Panc1 (cell line): ENCODE measurements around the gene MED12L. TPM values are rescaled to one million over a fixed set of nuclear protein-coding genes. Genes with fewer than 3 reads are reported as not detected.

Source experiments
- ATAC-seq: fragments of 200-7000 bp; cut with Tn5 transposase; 2 replicates; pipeline ENCODE4 v1.9.1; 2020; ENCODE audit warnings: mild to moderate bottlenecking, moderate library complexity
- BruUV-seq: library from RNA; stranded (reverse); fragments of 400-500 nt; replicated peaks from 2 replicates; lab custom pipeline; 2021; lab: Mats Ljungman, UMichigan
- CTCF ChIA-PET: fragments of 300-600 bp; sonication (Branson Sonifier 250); formaldehyde crosslinking; loops from one replicate; lab custom pipeline; 2022; ENCODE audit warnings: antibody characterized with exemption; lab: Charles Lee
- POLR2A ChIA-PET: fragments of 300-600 bp; sonication (Branson Sonifier 250); formaldehyde crosslinking; loops from one replicate; lab custom pipeline; 2022; ENCODE audit warnings: antibody characterized with exemption; lab: Charles Lee
- DNase-seq: peaks from one replicate; pipeline ENCODE4 v3.0.0-alpha.2; 2010; ENCODE audit warnings: low read depth, low spot score
- H3K27ac ChIP-seq: 2 replicates; pipeline ENCODE4 v1.5.1; 2011; ENCODE audit warnings: mild to moderate bottlenecking, low read length, inconsistent platforms
- H3K27me3 ChIP-seq: fragments of 200-500 bp; sonication (Bioruptor generic); 2 replicates; pipeline ENCODE4 v1.6.0; 2014; ENCODE audit warnings: low read length, inconsistent platforms; ENCODE audit not compliant: control insufficient read depth, insufficient read depth
- H3K36me3 ChIP-seq: fragments of 200-500 bp; sonication (Bioruptor generic); 2 replicates; pipeline ENCODE4 v1.5.1; 2014; ENCODE audit warnings: inconsistent platforms, mild to moderate bottlenecking, low read length, moderate library complexity; ENCODE audit not compliant: control insufficient read depth, insufficient read depth
- H3K4me1 ChIP-seq: 2 replicates; pipeline ENCODE4 v1.5.1; 2011; ENCODE audit warnings: inconsistent platforms, mild to moderate bottlenecking, low read length, moderate library complexity; ENCODE audit not compliant: control insufficient read depth, insufficient read depth
- H3K4me3 ChIP-seq, 2 experiments: 2 replicates each; pipeline ENCODE4 v1.5.1; 2011 to 2012; ENCODE audit warnings: low read depth in 2 of 2, low read length in 2 of 2, mild to moderate bottlenecking in 2 of 2, inconsistent platforms in 1 of 2, moderate library complexity in 1 of 2
- H3K9me3 ChIP-seq: fragments of 200-500 bp; sonication (Bioruptor generic); 2 replicates; pipeline ENCODE4 v1.5.1; 2014; ENCODE audit warnings: low read depth, mild to moderate bottlenecking, inconsistent platforms, low read length, moderate library complexity; ENCODE audit not compliant: control insufficient read depth, insufficient read depth
- CTCF ChIP-seq: fragments of 450-650 bp; IDR thresholded peaks from 2 replicates; pipeline ENCODE4 v1.5.1; 2017; ENCODE audit warnings: mild to moderate bottlenecking
- POLR2AphosphoS5 ChIP-seq: IDR thresholded peaks from 2 replicates; pipeline ENCODE4 v1.6.1; 2012; ENCODE audit warnings: mild to moderate bottlenecking, low read depth, low read length, moderate library complexity
- REST ChIP-seq, 2 experiments: IDR thresholded peaks; 2 replicates each; pipeline ENCODE4 v1.6.1; 2011 to 2012; ENCODE audit warnings: low read depth in 2 of 2, control low read depth in 1 of 2, low read length in 1 of 2, mild to moderate bottlenecking in 1 of 2, moderate library complexity in 1 of 2; ENCODE audit not compliant: insufficient read depth in 1 of 2
- SIN3A ChIP-seq: IDR thresholded peaks from 2 replicates; pipeline ENCODE4 v1.6.1; 2012; ENCODE audit warnings: low read depth, mild to moderate bottlenecking, low read length, moderate library complexity, borderline replicate concordance; ENCODE audit not compliant: insufficient read depth
- TCF7L2 ChIP-seq: IDR thresholded peaks from 2 replicates; pipeline ENCODE4 v1.6.1; 2011; ENCODE audit warnings: mild to moderate bottlenecking, low read depth, low read length, inconsistent platforms
- in situ Hi-C: cut with HindIII; loops from 2 replicates; pipeline ENCODE4 v1.10.0; 2016; ENCODE audit warnings: low sequenced_read_pairs, low pct_unique_long_range_greater_than_20kb
- intact Hi-C: fragments of 100-400 bp; cut with micrococcal nuclease; formaldehyde crosslinking; loops from one replicate; pipeline ENCODE4 v1.10.0; 2022; ENCODE audit not compliant: unreplicated experiment
- total RNA-seq: library from RNA; stranded (reverse); gene quantifications from one replicate; pipeline ENCODE4 v1.2.1, GENCODE V29; 2021; ENCODE audit not compliant: unreplicated experiment

The MED12L gene
- total RNA-seq, 1 experiment from 2014 or later = 2.8 TPM

DNA sequence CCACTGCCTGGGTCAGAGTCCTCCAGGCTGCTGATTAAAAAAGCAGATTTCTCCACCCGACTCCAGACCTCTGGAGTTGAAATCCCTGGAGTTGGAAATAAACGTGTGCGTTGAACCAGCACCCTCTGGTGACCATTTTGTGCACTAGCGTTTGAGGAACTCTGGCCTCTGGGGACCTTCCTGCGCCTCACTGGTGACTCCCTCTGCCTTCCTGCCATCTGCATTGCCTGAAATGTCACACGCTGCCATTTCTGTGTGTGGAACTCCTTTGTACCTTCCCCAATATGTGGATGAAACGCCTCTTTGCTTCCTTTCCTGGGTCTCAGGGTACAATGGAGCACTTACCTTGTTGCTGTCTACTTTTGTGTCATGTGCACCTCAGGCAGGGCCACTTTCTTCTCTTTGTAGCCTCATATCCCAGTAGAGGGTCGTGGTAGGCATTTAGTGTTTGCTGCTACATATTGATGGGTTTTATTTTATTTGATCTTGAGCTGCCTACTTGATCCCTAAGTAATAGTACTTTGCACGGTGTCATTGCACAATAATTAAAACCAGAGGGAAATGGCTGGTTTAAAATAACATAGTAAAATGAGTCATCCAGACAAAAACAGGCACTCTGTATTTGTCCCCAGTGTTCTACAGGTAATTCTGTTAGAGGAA lies 60.7 kb downstream of the MED12L start:
- BruUV-seq = no TSS peak
- CTCF ChIA-PET = no interaction called here
- Histone ChIP-seq H3K4me3 (no peak overlapping the region), H3K9me3 (no peaks in the 10 kb centered on the region), H3K36me3 (no peaks in the 10 kb centered on the region), H3K27me3 (peaks cover 14% of the 10 kb centered on the region; the same call in 1 of the 2 replicates), H3K4me1 (peaks cover 7% of the 10 kb centered on the region; the same call in 1 of the 2 replicates), H3K27ac (no peak overlapping the region)
- in situ Hi-C loops (no loop called here), intact Hi-C loops (loop anchor here (1.0 to 10.0 kb wide), 6 partner anchors 79 to 611 kb away; no protein-coding TSS in a partner anchor)
- ATAC-seq = peak; percentile 97
- peak; percentile 96 for TF ChIP-seq CTCF
- TF ChIP-seq SIN3A = no peak
- no peak for TF ChIP-seq REST (IDR thresholded peaks at IDR 0.05; ENCODE audit: insufficient read depth in 1 of 2, low read depth in 2 of 2, low read length in 1 of 2)
- POLR2A ChIA-PET = no interaction called here
- DNase-seq = peak; percentile 75

- ChIA-PET POLR2A (no interaction called here), CTCF (no interaction called here)
- Histone ChIP-seq H3K27ac (no peak overlapping the region), H3K4me1 (peaks cover 7% of the 10 kb centered on the region; the same call in 1 of the 2 replicates), H3K4me3 (no peak overlapping the region), H3K36me3 (no peaks in the 10 kb centered on the region), H3K27me3 (peaks cover 13% of the 10 kb centered on the region; the same call in 1 of the 2 replicates), H3K9me3 (no peaks in the 10 kb centered on the region)
- BruUV-seq = no TSS peak
- in situ Hi-C loops = no loop called here
- intact Hi-C loops = loop anchor here (1.0 to 10.0 kb wide), 6 partner anchors 80 to 612 kb away; no protein-coding TSS in a partner anchor
- TF ChIP-seq SIN3A = no peak
- DNase-seq (no peak), ATAC-seq (peak; percentile 16; the same call in 1 of the 2 replicates)
These were observed 61.2 kb downstream of the MED12L start for GRCh38 chr3:151146731-151147091.

- intact Hi-C loops = loop anchor here (2.0 to 10.0 kb wide), 5 partner anchors 80 to 612 kb away; no protein-coding TSS in a partner anchor
- CTCF ChIA-PET = no interaction called here
These were observed 61.8 kb downstream of the MED12L start for GRCh38 chr3:151147299-151147698.

More at GRCh38 chr3:151147299-151147698, 61.8 kb downstream of the MED12L start:
- DNase-seq = no peak
- H3K27me3 ChIP-seq = peaks cover 8% of the 10 kb centered on the region; the same call in 1 of the 2 replicates
- no TSS peak for BruUV-seq
- no peaks in the 10 kb centered on the region for H3K9me3 ChIP-seq
- no peaks in the 10 kb centered on the region for H3K36me3 ChIP-seq
- peaks cover 7% of the 10 kb centered on the region; the same call in 1 of the 2 replicates for H3K4me1 ChIP-seq
- no peak overlapping the region for H3K4me3 ChIP-seq
- no peak overlapping the region for H3K27ac ChIP-seq
- POLR2A ChIA-PET = no interaction called here
- in situ Hi-C loops = no loop called here
- no peak for ATAC-seq
- TF ChIP-seq SIN3A (no peak), TCF7L2 (no peak), POLR2AphosphoS5 (no peak), CTCF (no peak), REST (IDR thresholded peaks at IDR 0.05; ENCODE audit: insufficient read depth in 1 of 2, low read depth in 2 of 2, low read length in 1 of 2) (no peak)
